C1 segment of cervical spinal cord (tissue), 14 donors: ENCODE data around the gene FZR1.
A peak's percentile ranks its signal among the peaks of the same experiment; 100 is the strongest.
"Not testable (repeated sequence)": the region's sequence is repeated elsewhere in the genome, so short reads cannot be mapped to it uniquely, and the experiment has no call there.

Experiments
- DNase-seq, 14 donors: peaks; one replicate each; lab custom pipeline; 2025; lab: John Stamatoyannopoulos, UW

Gene FZR1

DNA sequence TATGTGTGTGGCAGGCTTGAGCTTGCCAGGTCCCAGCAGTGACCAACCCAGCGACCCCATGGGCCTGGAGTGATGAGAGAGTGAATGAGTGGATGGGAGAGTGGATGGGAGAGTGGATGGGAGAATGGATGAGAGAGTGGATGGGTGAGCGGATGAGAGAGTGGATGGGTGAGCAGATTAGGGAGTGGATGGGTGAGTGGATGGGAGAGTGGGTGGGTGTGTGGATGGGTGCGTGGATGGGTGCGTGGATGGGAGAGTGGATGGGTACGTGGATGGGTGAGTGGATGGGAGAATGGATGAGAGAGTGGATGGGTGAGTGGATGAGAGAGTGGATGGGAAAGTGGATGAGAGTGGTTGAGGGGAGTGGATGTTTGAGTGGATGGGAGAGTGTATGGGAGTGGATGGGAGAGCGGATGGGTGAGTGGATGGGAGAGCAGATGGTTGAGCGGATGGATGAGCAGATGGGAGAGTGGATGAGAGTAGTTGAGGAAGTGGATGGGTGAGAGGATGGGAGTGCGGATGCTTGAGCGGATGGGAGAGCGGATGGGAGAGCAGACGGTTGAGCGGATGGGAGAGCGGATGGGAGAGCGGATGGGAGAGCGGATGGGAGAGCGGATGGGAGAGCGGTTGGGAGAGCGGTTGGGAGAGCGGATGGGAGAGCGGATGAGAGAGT lies 22.6 kb downstream of the FZR1 start:
- no peak for DNase-seq

DNA sequence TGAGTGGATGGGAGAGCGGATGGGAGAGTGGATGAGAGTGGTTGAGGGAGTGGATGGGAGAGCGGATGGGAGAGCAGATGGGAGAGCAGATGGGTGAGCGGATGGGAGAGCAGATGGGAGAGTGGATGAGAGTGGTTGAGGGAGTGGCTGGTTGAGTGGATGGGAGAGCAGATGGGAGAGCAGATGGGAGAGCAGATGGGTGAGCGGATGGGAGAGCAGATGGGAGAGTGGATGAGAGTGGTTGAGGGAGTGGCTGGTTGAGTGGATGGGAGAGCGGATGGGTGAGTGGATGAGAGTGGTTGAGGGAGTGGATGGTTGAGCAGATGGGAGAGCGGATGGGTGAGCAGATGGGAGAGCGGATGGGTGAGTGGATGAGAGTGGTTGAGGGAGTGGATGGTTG lies 23.2 kb downstream of the FZR1 start:
- DNase-seq, result not testable (repeated sequence)

DNA sequence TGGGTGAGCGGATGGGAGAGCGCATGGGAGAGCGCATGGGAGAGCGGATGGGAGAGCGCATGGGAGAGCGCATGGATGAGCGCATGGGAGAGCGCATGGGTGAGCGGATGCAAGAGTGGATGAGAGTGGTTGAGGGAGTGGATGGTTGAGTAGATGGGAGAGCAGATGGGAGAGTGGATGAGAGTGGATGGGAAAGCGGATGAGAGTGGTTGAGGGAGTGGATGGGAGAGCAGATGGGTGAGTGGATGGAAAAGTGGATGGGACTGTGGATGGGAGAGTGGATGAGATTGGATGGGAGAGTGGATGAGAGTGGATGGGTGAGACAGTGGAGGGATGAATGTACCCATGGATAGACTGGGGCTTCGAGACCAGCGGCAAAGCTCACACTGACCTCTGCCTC lies 24.3 kb downstream of the FZR1 start:
- DNase-seq, result no peak

DNA sequence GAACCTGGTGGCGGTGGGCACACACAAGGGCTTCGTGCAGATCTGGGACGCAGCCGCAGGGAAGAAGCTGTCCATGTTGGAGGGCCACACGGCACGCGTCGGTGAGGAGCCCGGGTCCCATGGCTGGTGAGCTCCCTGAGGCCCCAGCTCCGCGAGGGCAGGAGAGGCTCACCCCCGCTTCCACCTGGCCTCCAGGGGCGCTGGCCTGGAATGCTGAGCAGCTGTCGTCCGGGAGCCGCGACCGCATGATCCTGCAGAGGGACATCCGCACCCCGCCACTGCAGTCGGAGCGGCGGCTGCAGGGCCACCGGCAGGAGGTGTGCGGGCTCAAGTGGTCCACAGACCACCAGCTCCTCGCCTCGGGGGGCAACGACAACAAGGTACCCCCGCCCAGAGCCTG lies 25.6 kb downstream of the FZR1 start:
- DNase-seq, result no peak

- no peak for DNase-seq
Measured at GRCh38 chr19:3532154-3532786, 26.2 kb downstream of the FZR1 start.

GRCh38 chr19:3533033-3533432 lies 26.9 kb downstream of the FZR1 start:
- DNase-seq, result no peak

DNA sequence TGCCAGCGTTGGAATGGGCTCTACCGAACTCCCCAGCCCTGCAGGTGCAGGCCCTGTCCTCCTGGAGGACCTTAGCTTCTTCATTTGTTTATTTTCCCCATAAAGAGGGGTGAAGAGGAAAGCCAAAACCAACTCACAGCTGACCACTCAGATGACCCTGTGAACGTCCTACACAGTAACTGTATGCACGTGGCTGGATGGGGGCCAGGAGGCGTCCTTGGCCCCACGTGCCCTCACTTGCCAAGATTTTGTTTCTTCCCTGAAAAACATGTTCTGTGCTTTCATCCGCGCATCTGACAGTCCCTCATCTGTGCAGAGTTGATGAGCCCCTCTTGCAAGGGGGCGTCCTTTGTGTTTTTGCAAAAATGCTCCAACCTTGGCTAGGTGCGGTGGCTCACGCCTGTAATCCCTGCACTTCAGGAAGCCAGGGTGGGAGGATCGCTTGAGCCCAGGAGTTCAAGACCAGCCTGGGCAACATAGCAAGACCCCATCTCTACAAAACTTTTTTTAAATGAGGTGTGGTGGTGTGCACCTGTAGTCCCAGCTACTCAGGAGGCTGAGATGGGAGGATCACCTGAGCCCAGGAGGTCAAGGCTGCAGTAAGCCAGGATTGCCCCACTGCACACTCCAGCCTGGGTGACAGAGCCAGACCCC lies 27.6 kb downstream of the FZR1 start:
- DNase-seq, result no peak

- no peak for DNase-seq
Measured at GRCh38 chr19:3534375-3535234, 28.5 kb downstream of the FZR1 start.

GRCh38 chr19:3535235-3535535 lies 29.1 kb downstream of the FZR1 start:
- DNase-seq, result no peak

- DNase-seq, result no peak
Measured at GRCh38 chr19:3535563-3535965, 29.5 kb downstream of the FZR1 start.

DNA sequence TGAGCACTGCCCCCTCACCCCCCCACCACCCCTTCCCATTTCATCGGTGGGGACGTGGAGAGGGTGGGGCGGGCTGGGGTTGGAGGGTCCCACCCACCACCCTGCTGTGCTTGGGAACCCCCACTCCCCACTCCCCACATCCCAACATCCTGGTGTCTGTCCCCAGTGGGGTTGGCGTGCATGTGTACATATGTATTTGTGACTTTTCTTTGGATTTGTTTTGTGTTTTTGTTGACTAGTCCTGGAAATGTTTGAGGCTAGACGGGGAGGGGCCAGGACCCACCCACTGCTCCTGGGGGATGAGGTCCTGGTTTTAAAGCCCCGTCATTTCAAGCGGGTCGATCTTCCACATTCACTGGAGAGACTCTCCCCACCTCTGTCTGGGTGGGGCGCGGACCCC lies 29.9 kb downstream of the FZR1 start:
- no peak for DNase-seq

GRCh38 chr19:3536429-3537100 lies 30.5 kb downstream of the FZR1 start:
- peak in 10 of 14 donors; percentile 18 to 83 (median 48) for DNase-seq

DNA sequence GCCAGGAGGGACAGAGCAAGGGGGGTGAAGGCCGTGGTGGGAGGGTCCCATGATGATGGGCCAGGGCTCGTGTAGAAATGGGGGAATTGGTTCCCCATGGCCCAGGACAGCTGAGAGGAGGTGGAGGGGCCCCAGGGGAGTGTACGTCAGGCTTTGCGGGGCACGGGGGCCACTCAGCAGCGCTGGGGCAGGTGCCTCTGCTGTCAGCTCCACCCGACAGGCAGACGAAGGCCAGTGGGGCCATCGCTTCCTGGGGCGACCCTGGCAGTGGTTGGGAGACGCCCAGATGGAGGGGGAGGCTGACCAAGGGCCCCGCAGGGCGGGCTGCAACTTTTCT lies 31.0 kb downstream of the FZR1 start:
- no peak for DNase-seq

GRCh38 chr19:3537438-3538240 lies 31.5 kb downstream of the FZR1 start:
- DNase-seq, result peak in 3 of 14 donors; percentile 16 to 34 (median 17)

DNA sequence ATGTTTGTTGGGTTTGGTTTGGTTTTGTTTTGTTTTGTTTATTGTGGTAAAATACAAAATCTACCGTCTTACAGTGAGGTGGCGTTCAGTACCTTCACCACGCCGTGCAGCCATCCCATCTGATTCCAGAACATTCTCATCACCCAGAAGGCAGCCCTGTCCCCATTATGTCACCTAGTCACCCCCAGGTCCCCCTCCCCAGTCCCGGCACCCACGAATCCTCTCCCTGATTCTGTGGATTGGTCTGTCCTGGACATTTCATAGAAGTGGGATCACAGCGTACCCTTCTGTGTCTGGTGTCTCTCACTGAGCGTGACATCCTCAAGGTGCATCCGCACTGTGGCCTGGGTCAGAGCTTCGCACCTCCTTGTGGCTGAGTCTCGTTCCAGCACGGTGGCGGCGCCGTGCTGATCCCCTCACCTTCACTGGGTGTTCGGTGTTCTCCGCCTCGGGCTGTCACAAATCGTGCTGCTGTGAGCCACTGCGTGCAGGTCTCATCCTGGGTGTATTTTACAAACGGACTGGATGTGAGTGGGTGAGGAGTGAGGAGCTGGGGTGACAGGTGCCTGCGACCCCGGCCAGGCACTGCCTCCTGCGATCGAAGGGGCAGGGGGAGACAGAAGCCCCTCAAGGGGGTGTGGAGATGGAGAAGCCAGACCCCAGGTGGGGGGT lies 32.3 kb downstream of the FZR1 start:
- no peak for DNase-seq

DNA sequence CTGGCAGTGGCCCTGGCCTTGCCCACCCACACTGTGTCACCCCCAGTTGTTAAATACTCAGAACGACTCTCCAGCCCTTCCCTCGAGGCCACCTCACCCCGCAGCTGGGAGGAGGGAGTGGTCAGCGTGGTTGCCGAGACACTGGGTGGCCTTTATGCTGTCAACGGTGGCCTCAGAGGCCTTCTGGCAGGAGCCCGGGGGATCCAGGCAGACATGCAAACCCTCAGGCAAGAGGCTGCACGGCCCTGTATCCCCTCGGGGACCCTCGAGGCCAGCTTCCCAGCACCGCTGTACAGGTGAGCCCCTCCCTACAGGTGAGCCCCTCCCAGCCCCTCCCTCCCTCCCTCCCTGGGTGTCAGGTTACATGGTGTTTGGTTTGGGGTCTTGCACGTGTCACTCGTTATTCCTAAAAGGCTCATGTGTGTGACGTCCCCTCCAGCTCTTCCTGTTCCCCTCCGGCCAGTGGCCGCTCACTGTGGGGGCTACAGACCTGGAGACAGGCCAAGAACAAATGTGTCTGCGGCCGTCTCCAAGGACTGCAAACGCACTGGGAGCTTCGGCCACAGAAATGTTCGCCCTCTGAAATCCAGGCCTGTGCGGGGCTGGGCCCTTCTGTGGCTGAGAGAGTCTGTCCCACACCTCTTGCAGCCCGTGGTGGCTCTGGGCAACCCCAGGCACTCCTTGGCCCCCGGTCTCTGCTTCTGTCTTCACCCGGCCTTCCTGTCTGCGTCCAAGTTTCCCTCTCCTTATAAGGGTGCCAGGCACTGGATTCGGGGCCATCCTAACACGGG lies 33.0 kb downstream of the FZR1 start, which contains the start of gene TEKTIP1:
Gene TEKTIP1 (plus strand): TSS at position 210 of the 791 bp plus-strand sequence. CDS start 4 bp downstream, at position 214.
- DNase-seq, result peak in 3 of 14 donors; percentile 4 to 50 (median 21)

DNA sequence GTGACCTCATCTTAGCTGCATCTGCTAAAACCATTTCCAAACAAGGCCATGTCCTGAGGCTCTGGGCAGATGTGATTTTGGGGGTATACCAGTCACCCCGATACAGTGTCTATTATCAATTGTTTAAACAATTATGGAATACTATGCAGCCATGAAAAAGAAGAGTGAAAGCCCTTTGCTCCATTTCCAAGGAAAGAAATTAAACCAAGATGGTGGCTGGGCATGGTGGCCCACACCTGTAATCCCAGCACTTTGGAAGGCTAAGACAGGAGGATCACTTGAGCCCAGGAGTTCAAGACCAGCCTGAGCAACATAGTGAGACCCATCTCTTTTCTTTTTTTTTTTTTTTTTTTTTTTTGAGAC lies 33.6 kb downstream of the FZR1 start:
- DNase-seq, result no peak

GRCh38 chr19:3543150-3544057 lies 37.3 kb downstream of the FZR1 start:
- peak in 10 of 14 donors; percentile 21 to 73 (median 44) for DNase-seq

DNA sequence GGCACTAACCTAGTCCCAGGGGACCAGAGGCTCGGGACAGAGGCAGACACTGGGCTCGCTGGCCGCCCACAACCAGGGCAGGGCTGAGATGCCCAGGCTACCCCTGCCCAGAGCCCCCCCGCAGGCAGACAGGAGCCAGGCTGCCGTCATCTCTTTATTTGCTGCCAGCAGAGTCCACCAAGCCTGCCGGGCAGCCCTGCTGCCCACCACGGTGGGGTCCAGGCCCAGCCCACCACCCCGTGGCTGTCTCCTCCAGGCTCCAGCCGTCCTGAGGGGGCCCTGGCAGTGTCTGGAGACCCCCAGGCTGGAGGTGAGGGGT lies 37.9 kb downstream of the FZR1 start:
- peak in 2 of 14 donors; percentile 7 to 35 for DNase-seq
